ENCODE measurements around the gene TFB1M. TPM values are rescaled to one million over a fixed set of nuclear protein-coding genes. Genes with fewer than 3 reads are reported as not detected.

Gene TFB1M
- total RNA-seq, 1 experiment from 2014 or later: 31.0 TPM

GRCh38 chr6:155349129-155349528 lies 34.8 kb upstream of the TFB1M start:
- intact Hi-C loops (cut with micrococcal nuclease): no loop called here
- H3K4me3 Mint-ChIP-seq (ENCODE audit: unreplicated experiment): no peak overlapping the region
- TF ChIP-seq CTCF (IDR thresholded peaks at IDR 0.05; ENCODE audit: unreplicated experiment): no peak
- H3K36me3 Mint-ChIP-seq (ENCODE audit: insufficient read depth, unreplicated experiment): no peaks in the 10 kb centered on the region
- ChIA-PET CTCF (no interaction called here), POLR2A (interaction anchor here (0.7 kb wide), 1 partner anchor 31 kb away, joined by 3 read pairs; no protein-coding TSS in a partner anchor)
- DNase-seq (ENCODE audit: unreplicated experiment): no peak
- no peak overlapping the region for H3K27ac Mint-ChIP-seq (ENCODE audit: low read depth, unreplicated experiment)
- H3K4me1 Mint-ChIP-seq (ENCODE audit: insufficient read depth, unreplicated experiment): no peaks in the 10 kb centered on the region
- H3K9me3 Mint-ChIP-seq (ENCODE audit: unreplicated experiment): peaks cover 37% of the 10 kb centered on the region
- H3K27me3 Mint-ChIP-seq (ENCODE audit: insufficient read depth, unreplicated experiment): no peaks in the 10 kb centered on the region
- no TSS peak for BruUV-seq (replicated peaks)

DNA sequence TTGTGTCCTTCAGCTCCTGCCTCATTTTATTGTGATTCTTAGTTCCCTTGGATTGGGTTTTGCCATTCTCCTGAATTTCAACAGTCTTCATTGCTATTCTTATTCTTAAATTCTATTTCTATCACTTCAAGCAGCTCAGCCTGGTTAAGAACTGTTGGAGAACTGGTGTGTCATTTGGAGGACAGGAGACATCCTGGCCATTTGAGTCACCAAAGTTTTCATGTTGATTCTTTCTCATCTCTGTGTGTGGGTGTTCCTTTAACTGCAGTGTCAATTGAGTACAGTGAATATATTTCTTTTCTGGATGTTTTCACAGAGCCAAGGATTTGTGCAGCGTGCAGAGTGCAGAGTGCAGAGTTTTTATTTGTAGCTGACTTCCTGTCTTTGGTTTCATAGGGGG lies 33.5 kb upstream of the TFB1M start:
- ChIA-PET POLR2A (no interaction called here), CTCF (no interaction called here)
- Mint-ChIP-seq H3K4me3 (ENCODE audit: unreplicated experiment) (no peak overlapping the region), H3K4me1 (ENCODE audit: insufficient read depth, unreplicated experiment) (no peaks in the 10 kb centered on the region), H3K27me3 (ENCODE audit: insufficient read depth, unreplicated experiment) (no peaks in the 10 kb centered on the region), H3K9me3 (ENCODE audit: unreplicated experiment) (peaks cover 34% of the 10 kb centered on the region), H3K36me3 (ENCODE audit: insufficient read depth, unreplicated experiment) (no peaks in the 10 kb centered on the region), H3K27ac (ENCODE audit: low read depth, unreplicated experiment) (no peak overlapping the region)
- intact Hi-C loops (cut with micrococcal nuclease): no loop called here
- BruUV-seq (replicated peaks): no TSS peak
- TF ChIP-seq CTCF (IDR thresholded peaks at IDR 0.05; ENCODE audit: unreplicated experiment): no peak
- no peak for DNase-seq (ENCODE audit: unreplicated experiment)

- no peak overlapping the region for H3K4me3 Mint-ChIP-seq (ENCODE audit: unreplicated experiment)
- no TSS peak for BruUV-seq (replicated peaks)
- no peaks in the 10 kb centered on the region for H3K27me3 Mint-ChIP-seq (ENCODE audit: insufficient read depth, unreplicated experiment)
- CTCF ChIA-PET: no interaction called here
- no peaks in the 10 kb centered on the region for H3K4me1 Mint-ChIP-seq (ENCODE audit: insufficient read depth, unreplicated experiment)
- H3K9me3 Mint-ChIP-seq (ENCODE audit: unreplicated experiment): peaks cover 34% of the 10 kb centered on the region
- POLR2A ChIA-PET: no interaction called here
- no peaks in the 10 kb centered on the region for H3K36me3 Mint-ChIP-seq (ENCODE audit: insufficient read depth, unreplicated experiment)
- TF ChIP-seq CTCF (IDR thresholded peaks at IDR 0.05; ENCODE audit: unreplicated experiment): no peak
- intact Hi-C loops (cut with micrococcal nuclease): no loop called here
- DNase-seq (ENCODE audit: unreplicated experiment): no peak
- no peak overlapping the region for H3K27ac Mint-ChIP-seq (ENCODE audit: low read depth, unreplicated experiment)
These were observed 32.7 kb upstream of the TFB1M start for GRCh38 chr6:155346957-155347356.

DNA sequence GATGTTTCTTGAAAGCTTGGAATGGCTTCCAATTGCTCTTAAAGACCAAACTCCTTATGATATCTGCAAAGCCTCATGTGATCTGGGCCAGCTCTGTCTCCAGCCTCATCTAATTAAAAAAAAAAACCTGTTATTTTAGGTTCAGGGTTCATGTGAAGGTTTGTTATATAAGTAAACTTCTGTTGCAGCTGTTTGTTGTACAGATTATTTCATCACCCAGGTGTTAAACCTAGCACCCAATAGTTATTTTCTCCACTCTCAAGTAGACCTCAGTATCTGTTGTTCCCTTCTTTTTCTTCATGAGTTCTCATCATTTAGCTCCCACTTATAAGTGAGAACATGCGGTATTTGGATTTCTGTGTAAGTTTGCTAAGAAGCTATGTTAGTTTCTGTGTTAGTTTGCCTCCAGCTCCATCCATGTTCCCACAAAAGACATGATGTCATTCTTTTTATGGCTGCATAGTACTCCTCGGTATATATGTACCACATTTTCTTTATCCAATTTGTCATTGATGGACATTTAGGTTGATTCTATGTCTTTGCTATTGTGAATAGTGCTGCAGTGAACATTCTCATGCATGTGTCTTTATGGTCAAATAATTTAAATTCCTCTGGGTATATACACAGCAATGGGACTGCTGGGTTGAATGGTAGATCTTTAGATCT lies 30.2 kb upstream of the TFB1M start:
- POLR2A ChIA-PET: interaction anchor here (1.5 kb wide), 1 partner anchor 30 kb away, joined by 3 read pairs; no protein-coding TSS in a partner anchor
- Mint-ChIP-seq H3K4me3 (ENCODE audit: unreplicated experiment) (no peak overlapping the region), H3K9me3 (ENCODE audit: unreplicated experiment) (peaks cover 40% of the 10 kb centered on the region), H3K27ac (ENCODE audit: low read depth, unreplicated experiment) (no peak overlapping the region), H3K36me3 (ENCODE audit: insufficient read depth, unreplicated experiment) (no peaks in the 10 kb centered on the region), H3K27me3 (ENCODE audit: insufficient read depth, unreplicated experiment) (no peaks in the 10 kb centered on the region), H3K4me1 (ENCODE audit: insufficient read depth, unreplicated experiment) (no peaks in the 10 kb centered on the region)
- intact Hi-C loops (cut with micrococcal nuclease): loop anchor here (5.0 kb wide), 1 partner anchor 188 kb away; no protein-coding TSS in a partner anchor
- BruUV-seq (replicated peaks): no TSS peak
- DNase-seq (ENCODE audit: unreplicated experiment): no peak
- no peak for TF ChIP-seq CTCF (IDR thresholded peaks at IDR 0.05; ENCODE audit: unreplicated experiment)
- CTCF ChIA-PET: interaction anchor here (0.8 to 1.2 kb wide), 3 partner anchors 18 to 1095 kb away, joined by 3 to 6 read pairs (median 3); no protein-coding TSS in a partner anchor
